NCI-H82 treated with DMSO at 0.1 percent for 48 hours (cell line): Measurements from ENCODE around the gene SLC27A1.

ENCODE experiments used
- DNase-seq: peaks from one replicate; lab custom pipeline; 2025; ENCODE audit not compliant: unreplicated experiment; lab: John Stamatoyannopoulos, UW

SLC27A1 gene

DNA sequence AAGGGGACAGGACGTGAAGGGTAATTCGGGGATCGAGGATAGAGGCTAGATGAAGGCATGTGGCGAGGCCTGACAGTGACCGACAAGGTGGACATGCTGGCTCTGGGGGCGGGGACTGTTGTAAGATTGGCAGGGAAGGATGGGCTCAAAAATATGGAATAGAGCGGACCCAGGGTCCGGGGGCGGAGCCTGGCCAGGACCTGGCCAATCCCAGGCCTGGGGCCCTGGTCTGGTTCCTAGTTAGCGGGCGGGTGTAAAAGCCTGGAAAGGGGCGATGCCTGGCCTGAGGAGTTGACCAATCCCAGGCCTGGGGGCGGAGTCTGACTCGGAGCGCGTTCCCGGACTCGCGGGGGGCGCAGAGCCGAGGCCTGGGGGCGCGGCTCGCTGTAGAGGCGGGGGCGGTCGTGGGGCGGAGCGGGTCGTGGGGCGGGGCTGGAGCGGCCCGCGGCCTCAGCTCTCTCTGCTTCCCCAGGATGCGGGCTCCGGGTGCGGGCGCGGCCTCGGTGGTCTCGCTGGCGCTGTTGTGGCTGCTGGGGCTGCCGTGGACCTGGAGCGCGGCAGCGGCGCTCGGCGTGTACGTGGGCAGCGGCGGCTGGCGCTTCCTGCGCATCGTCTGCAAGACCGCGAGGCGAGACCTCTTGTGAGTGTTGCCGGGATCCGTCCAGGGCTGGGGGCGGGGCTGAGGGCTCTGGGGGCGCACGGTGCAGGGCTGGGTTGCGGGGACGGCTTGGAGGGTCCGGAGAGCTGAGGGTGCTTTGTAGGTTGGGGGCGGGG lies at the start of gene SLC27A1:
TSS of gene SLC27A1 (plus strand) at position 457 of the 774 bp plus-strand sequence. CDS start at position 474, 17 bp downstream.
- peak; percentile 100 for DNase-seq

DNA sequence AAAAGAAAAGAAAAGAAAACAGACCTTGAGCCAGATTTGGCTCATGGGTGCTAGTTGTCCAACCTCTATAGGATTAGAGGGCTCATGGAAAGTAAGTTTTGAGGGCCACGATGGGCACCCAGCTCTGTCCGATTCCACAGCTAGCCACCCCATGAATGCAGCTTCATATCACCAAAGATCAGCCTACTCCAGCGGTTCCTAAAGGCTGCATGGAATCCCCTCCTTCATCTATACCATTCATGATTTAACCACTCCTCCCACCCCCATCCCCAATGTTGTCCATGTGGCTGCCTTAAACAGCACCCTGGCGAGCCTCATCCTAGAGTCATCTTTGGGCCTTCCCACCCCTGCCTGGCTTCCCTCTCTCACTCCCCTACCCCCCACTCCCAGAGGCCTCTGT lies 48.4 kb upstream of the SLC27A1 start:
- no peak for DNase-seq

DNA sequence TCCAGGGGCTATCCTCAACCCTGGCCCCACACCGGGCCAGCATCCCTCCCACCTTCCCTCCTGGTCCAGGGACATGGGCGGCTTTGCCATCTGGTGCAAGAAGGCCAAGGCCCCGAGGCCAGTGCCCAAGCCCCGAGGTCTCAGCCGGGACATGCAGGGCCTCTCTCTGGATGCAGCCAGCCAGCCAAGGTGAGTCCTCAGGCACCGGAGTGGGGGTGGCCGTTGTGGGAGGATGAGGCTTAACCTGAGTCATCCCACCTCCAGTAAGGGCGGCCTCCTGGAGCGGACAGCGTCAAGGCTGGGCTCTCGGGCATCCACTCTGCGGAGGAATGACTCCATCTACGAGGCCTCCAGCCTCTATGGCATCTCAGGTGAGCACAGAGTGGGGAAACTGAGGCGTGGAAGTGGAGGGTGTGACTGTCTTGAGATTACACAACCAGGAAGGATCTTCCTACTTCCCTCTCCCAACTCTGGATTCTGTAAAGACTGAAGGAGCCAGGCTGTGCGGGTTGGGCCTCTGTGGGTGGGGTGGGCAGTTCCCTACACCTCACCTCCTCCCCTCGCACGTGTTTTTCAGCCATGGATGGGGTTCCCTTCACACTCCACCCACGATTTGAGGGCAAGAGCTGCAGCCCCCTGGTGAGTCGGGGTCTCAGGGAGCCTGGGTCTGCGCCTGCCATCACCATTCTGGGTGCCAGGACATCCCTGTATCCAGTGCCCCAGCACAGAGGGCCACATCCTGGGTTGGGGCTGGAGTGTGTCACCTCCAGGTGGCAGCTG lies 46.7 kb upstream of the SLC27A1 start:
- DNase-seq = no peak

DNA sequence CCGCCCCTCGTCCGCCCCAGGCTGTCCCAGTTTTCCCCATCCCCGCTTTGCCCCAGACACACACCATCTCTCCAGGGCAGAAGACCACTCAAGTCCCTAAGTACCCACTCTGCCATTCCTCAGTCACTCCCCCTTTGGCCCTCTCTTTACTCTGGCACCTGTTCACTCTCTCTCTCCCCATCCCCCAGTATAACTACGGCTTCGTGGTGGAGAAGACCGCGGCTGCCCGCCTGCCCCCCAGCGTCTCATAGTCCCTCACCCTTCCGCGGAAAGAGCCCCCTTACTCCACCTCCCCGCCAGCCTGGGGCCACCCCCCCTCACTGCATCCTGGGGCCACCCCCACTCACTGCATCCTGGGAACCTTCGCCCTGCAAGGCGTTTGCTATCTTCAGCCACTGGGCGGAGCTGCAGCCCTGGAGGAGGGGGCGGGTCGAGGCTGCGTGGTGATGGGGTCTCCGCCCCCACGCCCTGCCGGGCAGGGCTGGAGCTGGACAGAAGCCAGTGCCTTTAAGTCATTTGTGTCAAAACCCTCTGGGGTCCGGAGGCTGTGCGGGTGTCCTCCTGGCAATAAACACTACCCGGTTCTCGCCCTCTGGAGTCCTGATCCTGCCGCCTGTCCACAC lies 45.5 kb upstream of the SLC27A1 start:
- DNase-seq = peak; percentile 77

DNA sequence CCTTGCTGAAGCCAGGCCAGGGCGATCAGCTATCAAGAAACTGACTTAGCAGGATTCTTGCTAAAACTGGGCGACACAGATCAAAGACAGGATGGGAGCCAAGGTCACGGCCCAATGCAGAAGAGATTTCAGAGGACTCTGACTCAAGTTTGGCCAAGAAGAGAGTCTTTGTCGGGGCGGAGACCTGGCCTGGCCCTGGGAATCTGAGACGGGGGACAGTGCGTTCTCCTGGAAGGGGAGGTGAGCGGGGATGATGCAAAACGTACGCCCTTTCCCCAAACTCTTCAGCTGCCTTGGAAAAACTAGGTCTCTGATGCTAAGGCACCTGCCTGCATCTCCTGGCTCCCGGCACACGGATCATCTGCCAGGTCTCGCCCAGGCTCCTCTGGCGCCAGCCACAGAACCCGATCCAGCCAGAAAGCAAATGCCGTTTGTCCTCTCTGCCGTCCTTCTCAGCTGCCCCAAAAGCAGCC lies 40.6 kb upstream of the SLC27A1 start:
- DNase-seq = no peak

DNA sequence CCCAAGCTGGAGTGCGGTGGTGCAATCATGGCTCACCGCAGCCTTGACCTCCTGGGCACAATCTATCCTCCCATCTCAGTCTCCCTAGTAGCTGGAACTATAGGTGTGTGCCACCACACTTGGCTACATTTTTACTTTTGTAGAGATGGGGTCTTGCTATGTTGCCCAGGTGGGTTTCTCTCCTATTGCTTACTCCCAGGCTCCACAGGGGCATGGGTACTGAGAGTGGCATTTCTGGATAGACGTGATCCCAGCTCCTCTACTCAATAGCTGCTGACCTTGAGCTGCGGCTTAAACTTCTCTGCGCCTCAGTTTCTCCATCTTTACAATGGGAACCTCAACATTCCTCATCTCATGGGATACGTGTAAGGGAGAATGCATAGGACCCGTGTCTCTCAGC lies 38.9 kb upstream of the SLC27A1 start:
- DNase-seq = no peak

DNA sequence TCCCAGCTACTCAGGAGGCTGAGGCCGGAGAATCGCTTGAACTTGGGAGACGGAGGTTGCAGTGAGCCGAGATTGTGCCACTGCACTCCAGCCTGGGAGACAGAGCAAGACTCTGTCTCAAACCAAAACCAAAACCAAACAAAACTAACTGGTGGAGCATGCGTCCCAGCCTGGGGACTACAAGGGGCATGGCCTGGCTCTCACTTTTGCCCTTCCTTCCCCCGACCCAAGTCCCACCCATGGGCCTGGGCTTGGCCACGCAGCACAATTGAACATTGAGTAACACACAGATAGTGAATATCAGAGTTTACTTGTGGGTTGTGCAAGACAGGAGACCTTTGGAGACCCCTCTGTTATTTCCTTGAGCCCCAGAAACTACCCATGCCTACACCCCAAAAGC lies 35.1 kb upstream of the SLC27A1 start:
- DNase-seq = no peak

DNA sequence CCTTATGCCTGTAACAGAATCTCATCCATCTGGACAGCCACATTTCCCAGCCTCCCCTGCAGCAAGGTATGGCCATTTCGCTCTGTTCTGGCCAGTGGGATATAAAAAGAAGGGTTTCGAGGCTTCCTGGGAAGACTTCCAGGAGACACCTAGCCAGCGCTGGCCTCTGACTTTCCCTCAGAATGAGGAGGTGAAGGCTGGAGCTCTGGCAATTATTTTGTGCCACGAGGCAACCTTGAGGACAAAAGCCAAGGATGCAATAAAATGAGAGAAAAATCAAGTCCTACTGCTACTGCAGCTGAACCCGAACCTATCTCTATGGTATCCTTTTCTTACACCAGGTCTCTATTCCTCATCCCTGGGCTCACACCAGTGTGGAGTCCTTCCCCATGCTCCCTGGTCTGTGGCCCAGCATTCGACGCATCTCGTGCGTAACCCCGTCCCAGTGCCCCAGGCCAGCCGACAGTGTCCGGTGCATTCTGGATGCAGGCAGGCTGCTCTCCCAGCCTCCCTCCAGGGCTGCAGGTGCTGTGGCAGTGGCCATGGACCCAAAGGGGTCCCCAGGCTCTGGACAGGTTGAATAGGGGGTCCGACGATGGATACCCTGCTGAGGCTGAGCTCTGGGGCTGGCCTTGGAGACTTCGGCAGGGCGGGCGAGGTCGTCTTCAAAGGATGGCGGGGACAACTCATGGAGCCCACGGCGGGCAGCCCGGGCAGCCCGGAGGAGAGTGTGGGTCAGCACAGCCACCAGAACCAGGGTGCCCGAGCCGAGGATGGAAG lies 34.0 kb upstream of the SLC27A1 start:
- DNase-seq = no peak

DNA sequence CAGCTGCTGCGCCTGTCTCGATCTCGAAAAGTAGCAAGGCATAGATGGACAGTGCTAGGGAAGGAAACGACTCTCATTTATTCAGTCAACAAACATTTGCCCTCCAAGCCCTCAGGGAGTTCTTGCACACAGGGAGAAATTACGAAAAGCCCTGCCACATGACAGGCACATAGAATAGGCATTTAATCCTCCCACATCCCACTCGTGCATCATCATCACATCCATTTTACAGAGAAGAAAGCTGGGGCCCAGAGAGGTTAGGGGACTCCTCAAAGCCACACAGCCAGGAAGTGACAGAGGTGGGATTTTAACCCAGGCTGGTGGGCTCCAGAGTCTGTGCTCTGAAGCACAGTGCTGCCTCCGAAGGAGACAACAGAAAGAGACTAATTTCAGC lies 33.5 kb upstream of the SLC27A1 start:
- no peak for DNase-seq

DNA sequence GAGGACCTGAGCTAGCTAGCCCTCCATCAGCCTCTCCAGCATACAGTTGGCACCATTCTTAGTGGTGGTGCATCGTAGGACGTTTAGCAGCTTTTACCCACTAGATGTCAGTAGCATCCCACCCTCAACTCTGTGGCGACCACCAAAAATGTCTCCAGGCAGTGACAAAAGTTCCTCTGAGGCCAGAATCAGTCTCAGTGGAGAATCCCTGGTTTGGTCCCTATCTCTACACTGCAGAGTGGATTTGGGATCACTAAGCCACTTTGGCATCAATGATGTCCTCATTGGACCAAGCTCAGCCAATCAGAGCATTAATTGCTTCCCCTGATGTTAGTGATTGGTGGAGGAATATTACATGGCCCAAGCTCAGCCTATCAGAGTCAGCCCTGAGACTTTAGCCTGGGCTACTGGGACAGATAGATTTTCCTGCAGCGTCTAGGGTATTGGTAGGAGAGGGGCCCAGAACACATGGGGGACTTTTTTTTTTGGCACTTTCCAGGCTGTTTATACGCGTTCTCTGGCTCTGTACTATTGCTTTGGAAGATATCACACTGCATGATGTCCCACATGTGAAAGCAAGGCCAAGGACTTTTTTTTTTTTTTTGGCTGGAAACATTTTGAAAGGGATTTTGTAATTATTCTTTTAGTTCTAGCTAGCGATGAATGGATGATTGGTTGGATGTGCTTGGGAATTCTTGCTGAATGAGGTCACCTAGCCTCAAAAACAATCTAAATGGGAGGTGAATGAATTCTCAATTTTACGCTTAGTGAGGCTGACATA lies 28.9 kb upstream of the SLC27A1 start:
- DNase-seq = peak; percentile 42

DNA sequence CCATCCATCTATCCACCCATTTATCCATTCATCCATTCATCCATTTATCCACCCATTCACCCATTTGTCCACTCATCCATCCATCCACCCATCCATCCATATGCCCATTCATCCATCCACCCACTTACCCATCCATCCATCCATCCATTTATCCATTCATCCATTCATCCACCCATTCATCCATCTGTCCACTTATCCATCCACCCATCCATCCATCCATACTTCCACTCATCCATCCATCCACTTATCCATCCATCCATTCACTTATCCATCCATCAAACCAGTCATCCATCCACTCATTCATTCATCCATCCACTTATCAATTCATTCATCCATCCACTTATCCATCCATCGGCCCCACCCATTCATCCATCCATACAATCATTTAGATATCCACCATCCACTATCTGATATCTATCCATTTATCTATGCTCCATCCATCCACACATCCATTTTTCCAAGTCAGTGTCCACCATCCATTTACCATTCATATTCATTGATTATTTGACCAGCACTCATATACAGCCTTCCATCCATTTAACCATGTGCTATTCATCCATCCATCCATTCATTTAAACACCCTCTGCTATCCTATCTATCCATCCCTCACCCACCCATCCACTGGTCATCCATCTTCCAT lies 24.7 kb upstream of the SLC27A1 start:
- DNase-seq = no peak

DNA sequence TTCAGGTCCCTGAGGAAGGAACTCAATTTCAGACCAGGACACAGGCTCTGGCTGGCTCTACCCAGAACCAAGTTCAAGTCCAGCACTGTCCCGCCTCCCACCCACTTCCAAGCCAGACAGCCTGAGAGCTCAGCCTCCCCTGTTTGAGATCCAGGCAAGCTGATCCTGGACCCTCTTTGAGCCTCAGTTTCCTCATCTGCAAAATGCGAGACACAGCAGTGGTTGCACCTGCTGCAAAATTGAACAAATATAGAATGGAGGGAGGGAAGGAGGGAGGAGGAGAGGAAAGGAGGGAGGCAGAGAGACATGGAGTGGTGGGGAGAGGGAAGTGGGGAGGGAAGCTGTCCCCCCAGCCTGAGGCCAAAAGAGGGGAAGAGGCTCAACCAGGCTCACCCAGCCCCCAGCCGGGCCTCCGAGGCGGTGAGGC lies 22.6 kb upstream of the SLC27A1 start:
- no peak for DNase-seq

DNA sequence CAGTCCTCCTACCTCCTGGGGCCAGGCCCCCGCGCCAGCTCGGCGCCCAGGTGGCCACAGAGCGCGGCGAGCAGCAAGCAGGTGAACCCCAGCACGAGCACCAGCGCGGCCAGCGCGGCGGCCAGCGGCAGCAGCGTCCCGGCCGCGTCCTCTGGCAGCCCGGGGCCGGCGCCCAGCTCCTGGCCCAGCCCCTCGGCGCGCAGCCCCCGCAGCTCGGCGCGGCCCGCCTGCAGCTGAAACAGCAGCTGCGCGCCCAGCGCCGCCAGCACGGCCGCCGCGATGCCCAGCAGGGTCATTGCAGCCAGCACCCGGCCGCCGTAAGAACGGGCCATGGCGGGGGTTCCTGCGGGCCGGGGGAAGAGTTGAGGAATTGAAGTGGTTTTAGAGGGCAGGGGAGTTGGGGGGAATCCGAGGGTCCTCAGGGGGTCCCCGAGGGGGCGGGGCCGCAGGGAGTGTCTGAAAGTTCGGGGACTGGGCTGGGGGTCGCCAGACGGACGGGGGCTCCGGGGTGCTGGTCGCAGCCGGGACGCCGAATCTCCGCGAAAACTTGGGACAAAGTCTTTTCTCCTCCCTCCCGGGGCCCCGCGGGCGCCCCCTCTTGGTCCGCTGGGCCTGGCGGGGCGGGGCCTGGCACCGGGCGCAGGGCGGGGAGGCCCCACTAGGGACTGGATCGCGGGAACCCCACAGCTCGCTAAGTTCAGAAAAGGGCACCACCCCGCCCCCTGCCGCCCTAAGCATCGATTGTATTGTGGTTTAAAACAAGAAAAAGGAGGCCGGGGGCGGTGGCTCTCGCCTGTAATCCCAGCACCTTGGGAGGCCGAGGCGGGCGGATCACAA lies 22.0 kb upstream of the SLC27A1 start, which contains the start of gene TMEM221:
TSS of gene TMEM221 (minus strand) at position 538 of the 837 bp plus-strand sequence. CDS start at position 332, 206 bp downstream.
- no peak for DNase-seq

DNA sequence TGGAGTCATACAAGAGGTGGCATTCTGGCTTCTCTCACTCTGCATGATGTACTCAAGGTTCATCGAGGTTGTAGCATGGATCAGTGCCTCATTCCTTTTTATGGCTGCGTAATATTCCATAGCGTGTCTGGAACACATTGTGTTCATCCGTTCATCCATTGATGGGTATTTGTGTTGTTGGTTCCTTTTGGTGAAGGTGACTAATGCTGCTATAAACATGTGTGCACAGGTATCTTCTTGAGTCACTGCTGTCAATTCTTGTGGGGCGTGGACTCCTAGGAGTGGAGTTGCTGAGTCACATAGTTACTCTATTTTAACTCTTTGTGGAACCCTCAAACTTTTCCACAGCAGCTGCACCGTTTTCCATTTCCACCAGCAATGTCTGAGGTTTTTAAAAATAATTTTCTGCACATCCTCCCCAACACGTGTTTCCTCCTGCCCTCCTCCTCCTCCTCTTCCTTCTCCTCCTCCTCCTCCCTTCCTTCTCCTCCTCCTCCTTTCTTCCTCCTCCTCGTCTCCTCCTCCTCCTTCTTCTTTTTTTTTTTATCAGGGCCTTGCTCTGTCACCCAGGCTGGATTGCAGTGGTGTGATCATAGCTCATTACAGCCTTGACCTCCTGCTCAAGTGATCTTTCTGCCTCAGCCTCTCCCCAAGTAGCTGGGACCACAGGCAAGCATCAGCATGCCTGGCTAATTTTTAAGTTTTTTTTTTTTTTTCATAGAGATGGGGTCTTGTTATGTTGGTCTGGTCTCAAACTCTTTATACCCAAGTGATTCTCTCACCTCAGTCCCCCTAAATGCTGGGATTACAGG lies 19.9 kb upstream of the SLC27A1 start:
- no peak for DNase-seq

DNA sequence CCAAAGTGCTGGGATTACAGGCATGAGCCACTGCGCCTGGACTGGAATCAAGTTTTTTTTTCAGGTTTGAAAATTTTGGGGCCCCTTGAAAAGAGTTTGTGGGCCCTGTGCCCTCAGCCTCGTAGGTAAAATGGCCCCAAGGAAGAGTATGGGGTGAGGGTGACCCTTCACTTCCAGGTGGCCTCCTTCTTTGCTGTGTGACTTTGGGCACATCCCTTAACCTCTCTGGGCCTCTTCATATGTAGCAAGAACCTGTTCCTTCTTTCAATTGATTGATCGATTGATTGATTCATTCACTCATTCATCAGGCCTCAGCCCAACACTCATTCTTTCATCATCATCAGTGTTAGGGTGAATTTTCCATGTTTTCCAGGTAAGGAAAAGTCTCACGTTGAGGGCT lies 18.5 kb upstream of the SLC27A1 start:
- DNase-seq = no peak

DNA sequence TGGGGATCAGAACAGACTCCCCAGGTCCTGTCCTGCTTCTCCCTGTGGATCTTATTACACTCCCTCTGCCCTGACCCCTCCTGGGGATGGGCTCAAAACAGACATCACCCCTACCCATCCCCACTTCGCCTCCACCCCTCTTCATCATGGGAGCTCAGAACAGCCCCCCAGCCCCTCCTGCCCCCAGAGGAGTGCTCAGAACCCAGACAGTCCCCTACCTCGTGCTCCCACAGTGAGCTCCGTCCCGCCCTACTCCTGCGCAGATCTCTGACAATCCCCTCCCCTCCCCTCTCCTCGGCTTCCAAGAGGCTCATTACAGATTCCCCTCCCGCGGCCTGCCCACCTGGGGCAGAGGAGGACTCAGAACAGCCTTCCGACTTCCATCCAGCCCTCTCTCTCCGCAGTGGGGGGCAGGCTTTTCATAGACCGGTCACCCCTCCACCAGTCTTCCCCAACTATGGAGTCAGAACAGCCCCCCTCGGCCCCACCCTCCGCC lies 15.7 kb upstream of the SLC27A1 start:
- DNase-seq = peak; percentile 54

DNA sequence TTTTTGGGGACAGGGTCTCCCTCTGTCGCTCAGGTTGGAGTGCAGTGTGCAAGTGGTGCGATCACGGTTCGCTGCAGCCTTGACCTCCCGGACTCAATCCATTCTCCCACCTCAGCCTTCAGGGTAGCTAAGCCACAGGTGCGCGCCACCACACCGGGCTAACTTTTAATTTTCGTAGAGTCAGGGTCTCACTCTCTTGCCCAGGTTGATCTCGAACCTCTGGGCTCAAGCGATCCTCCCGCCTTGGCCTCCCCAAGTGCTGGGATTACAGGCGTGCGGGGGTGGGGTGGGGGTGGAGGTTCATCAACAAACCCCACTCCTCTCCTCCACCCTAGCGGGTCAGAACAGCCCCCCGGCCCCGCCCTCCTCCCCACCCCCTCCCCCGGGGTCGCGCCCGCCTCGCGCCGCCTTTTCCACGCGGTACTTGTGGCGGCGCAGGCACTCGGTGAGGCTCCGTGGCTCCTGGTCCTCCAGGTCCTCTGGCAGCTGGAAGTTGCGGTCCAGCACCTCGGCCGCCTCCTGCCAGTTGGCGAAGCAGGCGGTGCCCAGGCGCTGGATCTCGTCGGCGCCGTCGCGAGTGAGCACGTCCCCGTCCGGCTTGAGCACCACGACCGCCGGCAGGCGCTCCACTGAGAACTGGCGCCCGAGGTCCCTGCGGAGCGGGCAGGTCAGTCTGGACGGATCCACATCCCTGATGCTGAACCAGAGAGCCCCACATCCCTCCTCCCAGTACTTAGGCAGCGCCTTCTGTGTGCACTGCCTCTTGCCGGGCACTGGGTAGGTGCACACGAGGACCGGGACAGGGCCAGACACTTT lies 14.8 kb upstream of the SLC27A1 start:
- no peak for DNase-seq
